Skeletal muscle cell (primary cell): ENCODE results near the gene KCNH3.

Experiments
- DNase-seq: peaks from one replicate; pipeline ENCODE4 v3.0.0-alpha.2; 2010; ENCODE audit warnings: low read depth
- H3K4me3 ChIP-seq: 2 replicates; pipeline ENCODE4 v1.5.1; 2011; ENCODE audit warnings: low read depth, mild to moderate bottlenecking, control low read depth, low read length, moderate library complexity

KCNH3 gene

GRCh38 chr12:49557187-49557916, 18.5 kb downstream of the KCNH3 start:
- no peak for DNase-seq
- H3K4me3 ChIP-seq, result no peak overlapping the region

- DNase-seq, result no peak
- no peak overlapping the region for H3K4me3 ChIP-seq
Observed at GRCh38 chr12:49557917-49558215, 19.0 kb downstream of the KCNH3 start.

GRCh38 chr12:49558526-49558925, 19.7 kb downstream of the KCNH3 start:
- no peak overlapping the region for H3K4me3 ChIP-seq
- DNase-seq, result no peak

DNA sequence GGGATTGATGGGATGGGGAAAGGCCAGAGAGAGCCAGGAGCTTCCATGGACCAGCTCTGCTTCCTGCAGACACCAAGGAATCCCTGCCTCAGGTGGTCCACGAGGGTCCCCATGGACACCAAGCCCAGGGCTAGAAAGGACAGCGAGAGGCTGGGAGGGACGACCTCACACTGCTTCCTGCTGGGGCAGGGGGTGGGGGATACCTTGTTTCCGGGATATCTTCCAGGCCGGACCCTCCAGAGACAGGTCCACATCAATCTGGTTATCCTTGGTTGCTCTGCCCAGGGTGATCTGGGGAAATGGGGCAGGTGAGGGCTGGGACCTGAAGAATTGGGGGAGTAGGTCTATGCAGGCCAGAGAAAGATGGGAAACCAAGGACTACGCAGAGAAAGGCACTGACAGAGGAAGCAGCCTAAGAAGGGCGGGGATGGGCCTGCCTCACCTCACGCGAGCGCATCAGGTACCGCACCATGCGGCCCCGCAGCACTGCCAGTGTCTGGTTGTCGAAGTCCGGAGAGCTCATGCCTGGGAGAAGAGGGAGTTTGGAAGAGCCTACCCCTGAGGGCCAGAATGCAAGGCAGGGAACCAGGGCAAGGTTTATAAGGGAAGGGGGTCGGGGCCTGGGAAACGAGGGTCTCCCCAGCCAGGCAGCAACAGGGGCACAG, 20.3 kb downstream of the KCNH3 start:
- no peak overlapping the region for H3K4me3 ChIP-seq
- DNase-seq, result no peak

DNA sequence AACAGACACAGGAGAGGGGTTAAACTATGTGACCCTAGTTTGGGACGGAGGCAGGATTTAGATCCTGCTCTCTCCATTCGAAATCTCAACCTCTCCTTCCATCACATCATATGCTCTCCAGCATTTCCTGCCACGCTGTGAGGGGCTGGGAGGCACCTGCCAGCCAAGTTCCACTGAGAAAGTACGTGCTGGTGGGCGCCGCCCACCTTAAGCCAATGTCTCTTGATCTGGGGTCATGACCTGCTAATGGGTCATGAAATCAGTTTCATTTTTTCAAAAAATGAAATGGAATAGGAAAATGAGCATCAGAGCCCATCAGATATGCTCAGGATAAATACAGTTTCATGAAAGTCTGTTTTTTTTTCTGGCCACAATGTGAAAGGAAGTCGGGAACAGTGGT, 21.9 kb downstream of the KCNH3 start:
- no peak for DNase-seq
- H3K4me3 ChIP-seq, result no peak overlapping the region

GRCh38 chr12:49562233-49562632, 23.4 kb downstream of the KCNH3 start:
- no peak overlapping the region for H3K4me3 ChIP-seq
- no peak for DNase-seq

- H3K4me3 ChIP-seq, result no peak overlapping the region
- DNase-seq, result no peak
Observed at GRCh38 chr12:49562831-49563230, 24.0 kb downstream of the KCNH3 start.

DNA sequence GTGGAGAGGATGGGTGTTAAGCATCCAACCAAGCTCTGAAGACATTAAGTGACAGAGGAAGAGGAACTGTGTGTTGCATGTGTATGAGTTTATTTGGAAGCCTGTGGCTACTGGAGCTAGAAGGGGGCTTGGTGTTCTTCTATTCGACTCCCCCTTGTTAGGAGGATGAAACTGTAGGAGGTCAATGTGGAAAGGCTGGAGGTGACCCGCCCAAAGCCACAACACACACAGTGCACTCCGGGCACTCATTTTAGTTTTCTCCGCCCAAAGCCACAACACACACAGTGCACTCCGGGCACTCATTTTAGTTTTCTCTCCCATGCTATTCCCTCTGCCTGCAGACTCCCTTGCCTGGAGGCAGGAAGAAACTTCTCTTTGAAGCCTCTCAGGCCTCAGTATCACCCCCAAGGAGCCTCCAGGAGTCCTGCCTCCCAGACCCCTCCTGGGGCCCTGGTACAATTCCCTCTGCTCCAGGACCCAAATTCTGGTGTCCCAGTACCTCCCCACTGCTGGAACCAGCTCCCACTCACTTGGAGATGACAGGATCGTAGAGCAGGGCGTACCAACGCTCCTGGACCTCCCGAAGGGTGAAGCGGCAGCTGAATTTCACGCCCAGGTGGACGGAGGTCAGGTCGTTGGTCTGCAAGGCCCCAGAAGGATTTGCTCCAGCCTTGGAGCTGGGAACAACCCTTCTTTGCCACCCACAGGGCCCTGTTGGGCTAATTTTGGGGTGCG, 25.3 kb downstream of the KCNH3 start:
- no peak for DNase-seq
- H3K4me3 ChIP-seq, result no peak overlapping the region

DNA sequence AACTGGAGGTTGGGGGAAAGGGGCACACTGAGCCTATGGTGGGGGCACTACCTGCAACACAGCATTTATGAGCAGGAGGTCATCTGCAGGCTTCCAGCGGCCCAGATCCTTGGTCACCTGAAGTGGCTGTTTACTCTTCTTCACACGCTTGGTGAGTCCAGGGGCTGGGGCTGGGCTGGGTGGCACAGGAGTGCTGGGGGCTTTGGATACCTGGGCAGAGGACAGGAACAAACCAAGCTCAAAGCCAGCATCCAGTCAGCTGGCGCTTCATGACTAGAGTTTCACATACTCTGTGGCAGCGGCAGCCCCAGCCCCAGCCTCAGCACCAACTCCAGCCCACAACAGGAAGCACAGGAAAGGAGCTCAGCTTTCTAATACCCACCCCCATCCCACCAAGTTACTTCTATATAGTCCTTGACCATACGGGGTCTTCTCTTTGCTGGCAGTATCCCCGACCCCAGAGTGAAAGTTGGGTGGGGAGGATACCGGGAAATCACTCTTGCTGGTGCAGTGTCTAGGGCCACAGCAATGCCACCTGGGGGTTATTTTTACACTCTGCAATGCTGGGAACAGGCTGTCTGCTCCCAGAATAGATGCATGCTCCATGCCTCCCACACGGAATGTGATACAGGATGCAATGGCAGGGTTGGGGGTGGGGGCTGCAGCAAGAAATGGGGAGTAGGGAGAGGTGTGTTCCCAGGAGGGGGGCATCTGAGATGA, 26.0 kb downstream of the KCNH3 start:
- H3K4me3 ChIP-seq, result no peak overlapping the region
- DNase-seq, result no peak

DNA sequence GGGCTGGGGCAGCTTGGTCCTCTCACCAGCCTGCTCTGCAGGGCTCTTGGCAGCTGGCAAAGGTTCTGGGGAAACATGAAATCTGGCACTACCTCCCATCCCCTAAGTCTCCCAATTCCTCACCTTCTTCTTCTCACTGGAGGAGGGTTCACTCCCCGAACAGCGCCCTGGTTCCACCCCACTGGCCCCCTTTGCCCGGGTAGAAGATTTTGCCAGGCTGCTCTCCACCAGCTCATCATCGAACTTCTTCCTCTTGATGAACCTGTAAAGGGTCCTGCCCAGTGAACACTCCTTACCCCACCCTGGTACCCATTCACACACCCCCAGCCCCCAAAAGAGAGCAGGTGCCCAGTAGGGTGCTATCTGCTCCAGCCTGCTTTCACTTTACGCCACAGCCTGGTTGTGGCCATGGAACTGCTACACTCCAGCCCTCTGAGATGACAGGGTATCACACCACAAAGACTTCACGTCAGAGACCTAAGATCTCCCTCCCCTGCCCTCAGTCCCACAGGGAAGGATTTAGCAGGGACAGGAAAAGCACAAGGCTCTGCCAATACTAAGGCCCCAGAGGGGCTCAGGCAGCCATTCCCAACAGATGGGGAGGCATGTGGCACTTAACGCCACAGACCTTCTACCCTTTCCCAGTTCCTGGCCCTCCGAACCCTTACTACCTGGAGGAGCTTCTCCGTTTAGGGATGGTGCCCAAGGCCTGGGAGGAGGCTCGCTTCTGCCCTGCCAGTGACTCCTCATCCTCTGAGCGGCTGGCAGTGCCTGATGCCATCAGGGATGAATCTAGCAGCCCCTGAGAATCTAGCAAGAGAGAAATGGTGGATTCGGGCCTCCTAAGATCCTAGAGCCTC, 26.8 kb downstream of the KCNH3 start:
- no peak for DNase-seq

DNA sequence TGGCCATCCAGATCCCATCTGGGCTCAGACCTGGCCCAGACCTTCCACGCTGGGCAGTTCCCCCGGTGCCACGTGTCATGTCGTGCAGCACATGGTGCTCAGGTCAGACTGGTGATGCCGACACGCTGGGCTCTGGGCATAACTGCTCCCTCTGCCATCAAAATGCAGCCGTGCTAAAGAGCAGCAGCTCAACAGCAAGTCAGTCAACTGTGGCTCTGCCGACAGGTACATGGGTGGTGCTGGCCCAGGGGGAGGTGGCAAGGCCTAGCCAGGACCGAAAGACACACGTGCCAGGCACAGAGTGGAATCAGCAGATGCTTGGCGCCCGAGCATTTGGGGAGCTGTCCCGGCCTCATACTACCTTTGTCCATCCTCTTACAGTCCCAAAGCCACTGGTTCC, 27.5 kb downstream of the KCNH3 start:
- DNase-seq, result no peak
- no peak overlapping the region for H3K4me3 ChIP-seq

More for the DNA sequence above, 26.8 kb downstream of the KCNH3 start:
- no peak overlapping the region for H3K4me3 ChIP-seq

DNA sequence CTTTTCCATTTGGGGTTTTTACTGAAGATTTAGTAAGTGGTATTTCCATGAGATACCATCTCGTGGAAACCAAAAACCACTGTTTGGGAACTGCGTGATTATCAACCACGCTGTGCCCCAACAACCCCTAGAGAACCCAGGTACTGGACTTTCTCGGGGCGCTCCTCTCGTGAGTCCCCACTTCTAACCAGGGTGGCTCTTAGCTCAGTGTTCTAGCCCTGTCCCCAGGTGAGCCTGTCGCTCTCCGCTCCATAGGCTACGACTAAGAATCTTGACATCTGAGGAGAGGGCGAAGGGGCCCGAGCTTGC, 28.4 kb downstream of the KCNH3 start:
- DNase-seq, result no peak
- peak overlapping the region; percentile 100 for H3K4me3 ChIP-seq

GRCh38 chr12:49567611-49568441, 29.0 kb downstream of the KCNH3 start, which contains the start of gene MCRS1:
MCRS1 (minus strand) TSS chr12:49568142; CDS start chr12:49566731, 1,411 bp downstream.
- peak within 1 kb of the TSS; percentile 100 for H3K4me3 ChIP-seq
- DNase-seq, result peak; percentile 71

DNA sequence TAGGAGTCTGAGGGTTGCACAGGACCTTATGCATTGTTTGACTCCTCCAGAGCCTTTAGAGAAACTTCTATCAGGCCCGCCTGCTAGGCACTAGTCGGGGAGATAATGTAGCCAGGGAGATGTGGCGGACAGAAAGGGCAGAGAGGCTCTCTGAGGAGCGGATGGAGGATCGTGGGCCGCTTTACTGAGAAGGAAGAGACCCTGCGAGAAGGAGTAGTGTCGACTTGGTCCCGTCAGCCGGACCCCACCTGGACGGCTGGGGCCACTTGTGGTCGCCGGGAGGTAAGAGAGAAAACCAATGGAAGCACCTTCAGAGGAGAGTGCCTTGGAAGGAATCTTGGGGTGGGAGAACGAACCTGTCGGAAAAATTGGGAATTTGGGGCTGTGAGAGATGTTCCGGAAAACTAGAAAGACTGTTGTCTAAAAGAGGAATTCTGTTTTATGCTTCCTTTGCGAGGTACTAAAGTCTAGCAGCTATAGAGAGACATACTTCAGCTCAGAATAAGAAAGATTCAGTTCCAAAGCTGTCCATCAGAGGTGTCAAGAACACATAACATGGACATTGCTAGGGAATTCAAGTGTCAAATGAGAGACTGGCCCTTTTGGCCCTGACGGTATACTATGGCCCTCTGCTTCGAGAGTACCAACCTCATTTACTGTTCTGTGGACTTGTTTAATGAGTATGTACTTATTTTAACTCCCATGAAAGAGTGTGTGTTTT, 29.8 kb downstream of the KCNH3 start:
- DNase-seq, result no peak
- H3K4me3 ChIP-seq, result peak overlapping the region; percentile 100

GRCh38 chr12:49577589-49578315, 38.9 kb downstream of the KCNH3 start:
- DNase-seq, result no peak
- H3K4me3 ChIP-seq, result no peak overlapping the region

GRCh38 chr12:49578471-49579112, 39.8 kb downstream of the KCNH3 start:
- no peak for DNase-seq
- no peak overlapping the region for H3K4me3 ChIP-seq
